Right lobe of liver (tissue), 4 donors: ENCODE measurements around the gene FEM1C.

Experiments used
- CTCF ChIP-seq, 4 donors: fragments of 200-600 bp in 3 of 4; fragments of 450-650 bp in 1 of 4; IDR thresholded peaks; one replicate each; pipeline versions ENCODE4 v1.5.1 to v1.8.0; 2016 to 2022; ENCODE audit warnings: antibody characterized with exemption in 4 of 4, mild to moderate bottlenecking in 2 of 4
- POLR2A ChIP-seq: fragments of 450-650 bp; IDR thresholded peaks from one replicate; pipeline ENCODE4 v1.6.1; 2017; ENCODE audit warnings: antibody characterized with exemption, mild to moderate bottlenecking
- donor health status: DM: no; HTN: no; CAD: no.
- donor health status: DM: no; HTN: no; CAD: no.
- donor health status: DM: no; HTN: yes; CAD: no.

GRCh38 chr5:115510145-115510645 lies 34.4 kb downstream of the FEM1C start:
- no peak for TF ChIP-seq CTCF (IDR thresholded peaks at IDR 0.05)
- no peak for TF ChIP-seq POLR2A
